ENCODE data around the gene GOSR2. TPM values are rescaled to one million over a fixed set of nuclear protein-coding genes. Genes with fewer than 3 reads are reported as not detected.
"Not testable (repeated sequence)": the region's sequence is repeated elsewhere in the genome, so short reads cannot be mapped to it uniquely, and the experiment has no call there.

GOSR2 gene
- total and polyA plus RNA-seq, 9 of the 15 experiments (the other 6 are each of a cell fraction or from before 2014, with no cell fraction given), result 32.7 to 96.3 (median 48.9) TPM

- H2AFZ ChIP-seq (ENCODE audit: low read depth, low read length); BruUV-seq (replicated peaks); CTCF ChIA-PET (ENCODE audit: low intra/inter-chr PET ratio); intact Hi-C loops (cut with micrococcal nuclease); H3K4me1 ChIP-seq (replicated peaks in 1 of 2; ENCODE audit: control insufficient read depth in 2 of 2, insufficient read depth in 2 of 2, low read length in 2 of 2); ATAC-seq; H3K36me3 ChIP-seq (ENCODE audit: control insufficient read depth, insufficient read depth, low read length); H3K27ac ChIP-seq (ENCODE audit: extremely low read depth, low read depth, low read length); H3K9me1 ChIP-seq (ENCODE audit: control insufficient read depth, insufficient read depth, low read length); H3K9ac ChIP-seq (ENCODE audit: insufficient read depth in 1 of 2, low read depth in 2 of 2, low read length in 2 of 2); H3K9me3 ChIP-seq (replicated peaks; ENCODE audit: control insufficient read depth, insufficient read depth, low read depth, low read length); H3K4me2 ChIP-seq (ENCODE audit: insufficient read depth, low read length); DNase-seq (ENCODE audit: extremely low read depth in 1 of 4, low spot score in 3 of 4); in situ Hi-C loops (cut with MboI); FAIRE-seq; H3K79me2 ChIP-seq (ENCODE audit: control insufficient read depth, insufficient read depth, low read length); H3K4me3 ChIP-seq: not testable (repeated sequence)
- WGBS (ENCODE audit: insufficient coverage, low coverage, missing lambda C conversion rate), result no CpG with 5 or more reads among the region's 4 CpGs
- peak; percentile 53 for TF ChIP-seq ZNF146 (CRISPR knock-in tag; IDR thresholded peaks at IDR 0.05; ENCODE audit: unreplicated experiment)
- peaks cover 14% of the 10 kb centered on the region; the same call in 1 of the 2 replicates for H4K20me1 ChIP-seq (replicated peaks; ENCODE audit: control insufficient read depth, insufficient read depth, low read length)
- H3K27me3 ChIP-seq (ENCODE audit: control insufficient read depth in 2 of 2, insufficient read depth in 2 of 2, low read length in 2 of 2), result peaks cover 15 to 58% of the 10 kb centered on the region in 2 experiments; a peak in 4 of 5 replicates
- POLR2A ChIA-PET, result interaction anchor here (0.8 kb wide), 1 partner anchor 42 kb away, joined by 3 read pairs; no protein-coding TSS in a partner anchor
Observed at GRCh38 chr17:46953191-46953590, 30.2 kb downstream of the GOSR2 start.

- POLR2A ChIA-PET, result interaction anchor here (0.7 to 2.1 kb wide), 5 partner anchors 9 to 32 kb away, joined by 3 to 9 read pairs (median 5); no protein-coding TSS in a partner anchor
- in situ Hi-C loops (cut with MboI), result no loop called here
Observed at GRCh38 chr17:46958041-46958591, 35.2 kb downstream of the GOSR2 start.

More at GRCh38 chr17:46958041-46958591, 35.2 kb downstream of the GOSR2 start:
- Histone ChIP-seq H3K4me3 (no peak overlapping the region), H3K9ac (ENCODE audit: insufficient read depth in 1 of 2, low read depth in 2 of 2, low read length in 2 of 2) (no peak overlapping the region), H3K27me3 (ENCODE audit: control insufficient read depth in 2 of 2, insufficient read depth in 2 of 2, low read length in 2 of 2) (peaks cover 17 to 43% of the 10 kb centered on the region in 2 experiments; a peak in 4 of 5 replicates), H3K4me2 (ENCODE audit: insufficient read depth, low read length) (no peak overlapping the region), H3K27ac (ENCODE audit: extremely low read depth, low read depth, low read length) (no peak overlapping the region), H4K20me1 (replicated peaks; ENCODE audit: control insufficient read depth, insufficient read depth, low read length) (0 out of 2 replicates have a peak, but pooled peaks cover 10% of the 10 kb centered on the region), H3K4me1 (replicated peaks in 1 of 2; ENCODE audit: control insufficient read depth in 2 of 2, insufficient read depth in 2 of 2, low read length in 2 of 2) (no peaks in the 10 kb centered on the region), H3K9me3 (replicated peaks; ENCODE audit: control insufficient read depth, insufficient read depth, low read depth, low read length) (no peaks in the 10 kb centered on the region), H3K79me2 (ENCODE audit: control insufficient read depth, insufficient read depth, low read length) (no peaks in the 10 kb centered on the region), H3K9me1 (ENCODE audit: control insufficient read depth, insufficient read depth, low read length) (no peaks in the 10 kb centered on the region), H3K36me3 (ENCODE audit: control insufficient read depth, insufficient read depth, low read length) (no peaks in the 10 kb centered on the region), H2AFZ (ENCODE audit: low read depth, low read length) (no peak overlapping the region)
- no peak for FAIRE-seq
- ATAC-seq, result no peak
- intact Hi-C loops (cut with micrococcal nuclease), result no loop called here
- under 1% methylated on average over 8 of the region's 8 CpGs for WGBS (ENCODE audit: insufficient coverage, low coverage, missing lambda C conversion rate)
- BruUV-seq (replicated peaks), result no TSS peak
- TF ChIP-seq ZNF431 (CRISPR knock-in tag; IDR thresholded peaks at IDR 0.05), result no peak
- peak; percentile 21; the same call in 1 of the 2 replicates for TF ChIP-seq RFX1 (IDR thresholded peaks at IDR 0.05)
- no peak for TF ChIP-seq SIN3A (IDR thresholded peaks at IDR 0.05; ENCODE audit: borderline replicate concordance in 2 of 2, control insufficient read depth in 1 of 2, low read depth in 2 of 2, low read length in 2 of 2)
- no peak for TF ChIP-seq SMARCA4 (IDR thresholded peaks at IDR 0.05)
- no peak for DNase-seq (ENCODE audit: extremely low read depth in 1 of 4, low spot score in 3 of 4)
- CTCF ChIA-PET (ENCODE audit: low intra/inter-chr PET ratio), result no interaction called here
